ENCODE results near the gene MEGF6.

MEGF6 gene

GRCh38 chr1:3552176-3552575, 59.1 kb downstream of the MEGF6 start:
- DNase-seq, result no peak

DNA sequence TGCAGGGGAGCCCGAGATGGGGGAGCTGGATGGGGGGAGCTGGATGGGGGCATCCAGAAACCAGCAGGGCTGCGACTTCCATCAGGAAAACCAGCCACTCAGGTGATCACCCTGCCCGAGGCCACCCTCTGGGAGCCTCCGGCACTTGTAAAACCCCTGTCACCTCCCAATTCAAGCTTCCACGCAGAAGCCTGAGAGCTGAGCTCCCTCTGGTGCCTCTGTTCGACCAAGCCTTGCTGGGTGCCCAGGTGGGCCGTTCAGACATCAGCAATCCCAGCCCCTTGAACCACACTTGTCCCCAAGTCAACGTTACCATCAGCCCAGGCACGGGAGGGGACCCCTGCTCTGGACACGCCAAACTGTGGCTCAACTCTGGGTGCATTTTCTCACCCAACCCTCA, 59.6 kb downstream of the MEGF6 start:
- no peak for DNase-seq

DNA sequence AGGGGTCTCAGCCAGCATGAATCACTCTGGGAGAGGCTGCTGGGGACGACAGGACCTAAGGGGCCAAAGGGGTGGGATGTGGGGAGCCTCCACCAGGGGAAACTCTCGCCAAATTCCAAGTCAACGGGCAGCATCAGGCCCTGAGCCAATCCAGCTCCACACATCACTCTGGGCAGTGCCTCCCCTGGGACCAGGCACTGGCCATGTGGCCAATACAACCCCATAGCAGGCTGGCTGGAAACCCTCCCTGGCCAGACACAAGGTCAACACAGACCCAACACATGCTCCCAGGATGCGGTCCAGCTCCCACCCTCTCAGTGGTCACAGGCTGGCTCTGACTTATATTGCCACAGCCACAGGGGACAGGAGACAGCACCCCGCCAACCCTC, 60.0 kb downstream of the MEGF6 start:
- no peak for DNase-seq

DNA sequence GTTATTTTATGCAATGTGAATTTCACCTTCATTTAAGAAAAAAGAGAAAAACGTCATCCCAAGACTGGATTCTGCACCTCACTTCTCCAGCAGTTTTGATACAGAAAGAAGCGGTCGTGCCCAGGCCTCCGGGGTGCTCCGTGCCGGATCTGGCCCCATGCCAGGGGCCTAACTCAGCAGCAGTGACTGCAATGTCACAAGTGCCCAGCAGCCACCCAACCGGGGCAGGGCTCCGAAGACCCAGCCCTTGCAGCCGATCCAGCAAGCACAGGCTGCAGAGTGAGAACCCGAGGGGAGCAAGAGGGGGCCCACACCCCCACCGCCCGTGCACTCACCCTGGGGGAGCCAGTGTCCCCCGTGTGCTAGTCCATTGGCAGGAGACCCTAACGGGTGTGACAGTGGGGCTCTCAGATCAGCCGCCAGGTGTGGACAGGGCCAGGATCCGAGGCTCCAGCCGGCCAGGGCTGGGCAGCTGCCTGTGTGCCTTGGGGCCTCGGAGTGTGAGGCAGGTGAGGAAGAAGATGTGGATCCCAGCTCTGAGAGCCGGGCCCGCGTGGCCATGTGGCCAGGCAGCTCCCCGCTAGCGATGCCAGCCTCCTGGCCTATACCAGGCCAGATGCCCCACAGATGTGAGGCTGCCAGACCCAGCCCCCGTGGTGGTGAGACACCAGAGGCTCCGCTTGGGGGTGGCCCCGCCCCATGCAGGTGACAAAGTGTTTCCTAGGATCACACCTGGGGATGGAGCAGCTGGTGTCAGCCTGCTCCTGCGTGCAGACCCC, 60.6 kb downstream of the MEGF6 start:
- DNase-seq, result no peak

DNA sequence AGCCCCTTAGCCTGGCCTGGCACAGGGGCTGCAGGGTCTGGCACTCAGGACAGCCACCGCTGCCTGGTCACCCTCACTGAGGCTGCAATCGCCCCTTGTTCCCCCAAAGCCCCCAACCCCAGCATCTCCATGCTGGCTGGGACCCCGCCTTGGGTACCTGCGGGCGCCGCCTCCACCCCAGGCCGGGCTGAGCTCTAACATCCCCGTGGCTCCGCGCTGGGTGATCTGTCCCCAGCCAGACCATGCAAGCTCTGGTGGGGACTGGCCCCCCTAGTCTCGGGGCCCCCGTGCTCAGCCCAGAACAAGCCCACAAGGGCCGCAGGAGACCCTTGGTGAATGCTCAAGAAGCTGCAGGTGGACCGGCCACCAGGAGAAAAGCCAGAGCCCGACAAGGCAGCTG, 62.4 kb downstream of the MEGF6 start:
- DNase-seq, result no peak

DNA sequence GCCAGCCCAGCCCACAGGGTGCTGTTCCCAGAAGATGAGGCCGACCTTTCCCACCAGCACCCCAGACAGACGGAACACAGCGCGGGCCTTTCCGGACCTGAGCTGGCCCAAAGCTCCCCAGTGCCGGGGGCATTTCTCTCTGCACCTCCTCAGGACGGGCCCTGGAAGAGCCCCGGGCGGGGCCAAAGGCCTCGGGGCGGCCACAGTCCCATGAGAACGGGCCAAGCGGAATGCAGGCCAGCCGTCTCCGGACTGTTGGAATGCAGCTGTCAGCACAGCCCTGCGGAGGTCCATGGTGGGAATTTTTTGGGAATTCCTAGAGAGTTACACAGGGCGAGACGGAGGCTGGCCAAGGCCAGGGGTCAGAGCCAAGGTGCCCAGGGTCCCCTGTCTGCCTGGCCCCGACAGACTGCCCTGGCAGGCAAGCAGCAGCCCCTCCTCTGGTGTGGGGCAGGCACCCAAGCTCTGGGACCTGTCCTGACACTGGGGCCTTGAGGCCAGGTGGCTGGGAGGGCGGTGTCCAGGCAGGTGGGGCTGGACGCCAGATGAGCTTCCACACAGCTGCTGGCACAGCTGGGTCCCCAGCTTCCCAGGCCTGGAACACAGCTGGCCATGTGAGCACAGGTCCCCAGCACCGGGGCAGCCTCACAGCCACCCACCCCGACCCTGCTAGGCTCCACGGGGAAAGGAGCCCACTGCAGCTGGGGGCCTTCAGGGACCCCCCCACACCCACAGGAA, 63.0 kb downstream of the MEGF6 start:
- DNase-seq, result no peak

GRCh38 chr1:3547055-3548005, 64.0 kb downstream of the MEGF6 start:
- DNase-seq, result no peak

DNA sequence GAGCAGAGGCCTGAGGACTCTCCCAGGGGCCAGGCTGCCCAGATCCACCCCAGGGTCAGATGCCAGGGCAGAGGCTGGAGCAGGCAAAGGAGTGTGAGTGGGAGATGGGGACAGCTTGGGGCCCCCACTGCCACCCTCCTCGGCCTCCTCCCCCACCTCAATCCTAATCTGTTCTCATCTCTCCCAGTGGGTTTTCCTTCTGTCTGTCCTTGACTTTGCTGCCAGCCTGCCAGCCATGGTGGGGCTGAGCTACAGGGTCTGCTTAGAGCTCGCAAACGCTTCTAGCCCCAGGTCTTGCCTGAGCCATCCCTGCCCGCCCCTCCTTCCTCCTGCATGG, 65.3 kb downstream of the MEGF6 start:
- DNase-seq, result no peak

DNA sequence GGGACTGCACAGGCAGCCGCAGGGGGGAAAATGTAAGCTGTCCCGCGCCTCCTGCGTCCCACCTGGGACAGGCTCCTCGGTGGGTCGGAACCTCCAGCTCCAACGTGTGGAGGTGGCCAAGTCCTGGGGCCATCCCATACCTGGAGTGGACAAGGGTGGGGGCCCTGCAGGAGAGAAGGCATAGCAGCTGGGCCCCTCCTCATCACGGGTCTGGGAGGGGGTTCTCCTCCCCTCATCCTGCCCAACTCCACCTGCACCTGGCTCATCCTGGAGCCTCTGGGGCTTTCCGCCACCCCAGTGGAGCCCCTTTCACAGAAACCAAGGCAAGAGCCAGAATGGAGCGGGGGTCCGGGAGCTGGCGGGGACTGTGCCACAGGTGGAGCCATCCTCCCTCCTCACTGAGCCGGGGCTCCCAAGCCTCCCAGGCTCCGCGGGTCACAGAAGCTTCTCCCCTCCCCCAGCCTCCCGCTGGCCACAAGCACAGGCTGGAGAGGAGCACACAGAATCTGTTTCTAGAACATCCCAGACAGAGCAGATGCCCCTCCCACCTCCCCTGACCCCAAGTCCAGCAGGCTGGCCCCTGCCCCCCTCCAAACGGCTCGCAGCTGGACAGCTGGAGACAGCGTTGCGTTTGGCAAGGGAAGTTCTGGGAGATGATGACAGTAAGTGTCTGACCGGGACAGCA, 65.8 kb downstream of the MEGF6 start:
- no peak for DNase-seq

DNA sequence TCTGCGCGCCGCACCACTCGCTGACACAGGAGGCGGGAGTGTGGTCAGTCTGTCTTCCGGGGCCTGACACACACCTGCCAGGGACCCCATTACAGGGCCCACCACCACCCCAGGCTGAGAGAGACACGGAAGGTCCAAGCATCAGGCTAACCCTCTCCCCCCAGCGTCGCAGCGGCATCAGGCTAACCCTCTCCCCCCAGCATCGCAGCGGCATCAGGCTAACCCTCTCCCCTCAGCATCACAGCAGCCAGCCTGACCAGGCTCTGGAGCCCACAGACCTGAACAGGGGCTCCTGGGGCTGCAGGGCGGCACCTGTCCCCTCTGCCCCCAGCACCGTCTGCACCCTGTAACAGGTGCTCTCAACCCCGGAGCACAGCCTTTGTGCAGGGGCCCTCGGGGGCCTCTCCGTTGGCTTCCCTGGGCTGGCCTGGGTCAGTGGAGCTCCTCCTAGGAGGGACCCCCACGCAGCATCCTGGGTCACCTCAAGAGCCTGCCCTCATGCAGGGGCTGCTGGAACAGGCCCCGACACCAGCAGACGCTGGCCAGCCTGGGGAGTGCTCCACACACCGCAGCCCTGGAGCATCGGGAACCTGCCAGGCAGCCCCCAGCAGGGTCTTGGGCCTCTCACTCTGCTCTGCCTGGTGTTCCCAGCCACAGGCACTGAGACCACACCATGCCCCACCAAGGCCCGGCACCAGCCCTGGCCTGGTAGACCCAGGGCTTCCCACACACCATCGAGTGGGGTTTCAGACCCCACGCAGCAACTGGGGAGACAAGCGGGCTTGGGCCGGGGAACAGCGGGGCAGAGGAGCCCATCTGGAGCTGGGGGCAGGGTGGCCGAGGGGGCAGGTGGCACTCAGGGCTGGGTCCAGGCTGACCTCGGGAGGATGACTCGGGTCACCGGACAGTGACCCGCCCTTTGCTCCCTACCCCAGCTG, 67.0 kb downstream of the MEGF6 start:
- DNase-seq, result no peak

- DNase-seq, result no peak
These were observed 68.0 kb downstream of the MEGF6 start for GRCh38 chr1:3543076-3544039.

- DNase-seq, result no peak
These were observed 68.6 kb downstream of the MEGF6 start for GRCh38 chr1:3542676-3543075.

DNA sequence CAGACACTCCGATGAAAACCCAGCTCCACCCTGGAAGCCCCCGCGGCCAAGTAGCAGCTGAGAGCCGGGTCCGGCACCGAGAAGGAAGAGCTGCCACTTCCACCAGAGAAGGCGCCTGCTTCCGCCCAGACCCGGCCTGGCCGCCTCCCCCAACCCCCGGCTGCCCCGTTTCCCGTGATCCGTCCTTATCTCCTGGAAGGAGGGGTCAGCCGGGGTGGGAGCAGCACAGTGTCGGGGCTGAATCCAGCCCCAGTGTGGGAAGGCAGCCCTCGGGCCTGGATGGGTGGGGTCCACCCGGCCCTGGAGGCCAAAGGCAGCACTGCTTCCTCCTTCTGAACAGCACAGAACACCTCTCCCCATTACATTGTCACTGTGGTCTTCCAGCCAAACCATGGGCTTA, 69.4 kb downstream of the MEGF6 start:
- DNase-seq, result no peak

GRCh38 chr1:3541465-3541864, 69.8 kb downstream of the MEGF6 start:
- DNase-seq, result no peak

GRCh38 chr1:3540876-3541275, 70.4 kb downstream of the MEGF6 start:
- no peak for DNase-seq

GRCh38 chr1:3539707-3540425, 71.4 kb downstream of the MEGF6 start:
- no peak for DNase-seq

DNA sequence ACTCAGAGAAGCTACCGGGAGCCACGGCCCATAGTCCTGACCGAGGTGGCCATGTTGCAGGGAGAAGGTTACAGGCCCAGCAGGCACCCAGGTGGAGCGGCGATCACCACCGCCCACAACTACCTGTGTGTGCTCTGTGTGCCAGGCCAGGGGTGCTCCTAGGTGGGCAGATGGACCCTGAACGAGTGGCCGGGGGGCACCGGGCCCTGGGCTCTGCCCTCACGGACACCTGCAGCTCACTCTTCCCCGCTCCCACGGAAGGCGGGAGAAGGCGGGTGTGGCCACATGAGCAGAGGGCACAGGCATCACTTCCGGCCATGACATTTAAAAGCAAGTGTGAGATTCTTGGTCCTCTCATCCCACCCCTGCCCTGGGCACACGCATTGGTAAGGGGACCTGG, 73.9 kb downstream of the MEGF6 start:
- no peak for DNase-seq

DNA sequence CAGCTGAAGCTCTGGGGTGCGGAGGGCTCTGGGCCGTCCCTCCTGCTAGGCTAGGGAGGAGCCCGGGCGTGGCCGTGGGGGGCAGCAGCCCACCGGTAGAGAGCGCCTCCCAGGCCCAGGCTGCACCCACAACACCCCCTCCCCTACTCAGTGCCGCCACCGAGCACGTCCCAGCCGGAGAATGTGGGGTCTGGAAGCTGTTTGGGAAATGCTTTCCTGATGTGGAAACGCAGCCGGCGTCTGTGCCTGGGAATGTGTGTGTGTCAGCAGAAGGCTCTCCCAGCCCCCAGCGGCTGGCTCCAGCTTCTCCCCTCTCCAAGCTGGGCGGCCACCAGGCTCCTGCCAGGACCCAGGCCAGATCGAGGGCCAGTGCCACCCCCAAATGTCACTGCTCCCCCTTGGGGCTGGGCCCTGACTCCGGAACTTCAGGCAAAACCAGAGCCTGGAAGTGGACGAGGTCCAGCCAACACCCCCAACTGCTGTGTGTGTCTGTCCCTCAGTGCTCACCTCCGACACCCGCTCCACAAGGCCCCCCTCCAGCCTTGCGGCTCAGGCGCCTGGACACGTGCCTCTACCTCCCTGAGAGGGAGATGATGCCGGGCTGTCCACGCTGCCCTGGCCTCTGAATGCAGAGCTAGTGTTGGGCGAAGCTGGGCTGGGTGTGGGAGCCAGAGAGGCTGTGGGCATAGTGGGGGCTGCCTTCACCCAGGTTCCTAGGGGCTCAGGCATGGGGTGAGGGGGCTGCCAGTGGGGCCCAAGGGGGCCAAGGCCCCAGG, 74.7 kb downstream of the MEGF6 start:
- DNase-seq, result no peak

- no peak for DNase-seq
These were observed 75.6 kb downstream of the MEGF6 start for GRCh38 chr1:3535732-3536131.

Data from stimulated activated CD8-positive, alpha-beta memory T cell treated with anti-CD3 and anti-CD28 coated beads, Interleukin-4, amount 100 ng/mL, for 48 hours (primary cell).